HG03280 (cell line): ENCODE results near the gene LGALS1.
"Not testable (repeated sequence)": the region's sequence is repeated elsewhere in the genome, so short reads cannot be mapped to it uniquely, and the experiment has no call there.

ENCODE experiments used
- ATAC-seq: cut with Tn5 transposase; IDR thresholded peaks from one replicate; pipeline ENCODE4 v1.9.1; 2021; ENCODE audit warnings: mild to moderate bottlenecking, moderate library complexity; ENCODE audit not compliant: unreplicated experiment

Gene LGALS1

GRCh38 chr22:37639070-37639760 is 36.2 kb upstream of the LGALS1 start, which contains the start of gene SH3BP1:
SH3BP1 (plus strand) TSS chr22:37639669; CDS start chr22:37639788, 119 bp downstream.
- ATAC-seq = no peak

GRCh38 chr22:37639771-37640590 is 35.5 kb upstream of the LGALS1 start:
- ATAC-seq = no peak

GRCh38 chr22:37640591-37641560 is 34.6 kb upstream of the LGALS1 start:
- ATAC-seq = no peak

GRCh38 chr22:37641561-37641949 is 33.9 kb upstream of the LGALS1 start:
- no peak for ATAC-seq

- peak; percentile 45 for ATAC-seq
These were observed 32.1 kb upstream of the LGALS1 start for GRCh38 chr22:37643225-37643847.

GRCh38 chr22:37647317-37647716 is 28.1 kb upstream of the LGALS1 start:
- no peak for ATAC-seq

GRCh38 chr22:37647928-37648327 is 27.5 kb upstream of the LGALS1 start:
- no peak for ATAC-seq

- no peak for ATAC-seq
These were observed 24.8 kb upstream of the LGALS1 start for GRCh38 chr22:37650463-37651136.

GRCh38 chr22:37654563-37655251 is 20.7 kb upstream of the LGALS1 start:
- no peak for ATAC-seq

- ATAC-seq = no peak
These were observed 20.2 kb upstream of the LGALS1 start for GRCh38 chr22:37655252-37655563.

- ATAC-seq = not testable (repeated sequence)
These were observed 18.9 kb upstream of the LGALS1 start for GRCh38 chr22:37656583-37656982.

GRCh38 chr22:37657590-37658132 is 17.8 kb upstream of the LGALS1 start:
- no peak for ATAC-seq

- ATAC-seq = peak; percentile 87
These were observed 17.0 kb upstream of the LGALS1 start, which contains the start of gene PDXP for GRCh38 chr22:37658133-37659065. PDXP (plus strand) TSS chr22:37658723; CDS start chr22:37658783, 60 bp downstream.

- ATAC-seq = no peak
These were observed 16.2 kb upstream of the LGALS1 start for GRCh38 chr22:37659066-37659896.

GRCh38 chr22:37659897-37660708 is 15.3 kb upstream of the LGALS1 start:
- ATAC-seq = no peak

GRCh38 chr22:37660709-37661045 is 14.8 kb upstream of the LGALS1 start:
- ATAC-seq = no peak
